HUES64 (cell line): ENCODE measurements around the gene FBN1.

Experiments used
- H3K27ac ChIP-seq: 2 replicates; pipeline ENCODE4 v1.7.0; 2013; ENCODE audit warnings: low read depth, low read length, inconsistent platforms
- H3K27me3 ChIP-seq: 2 replicates; pipeline ENCODE4 v1.6.1; 2013; ENCODE audit warnings: mild to moderate bottlenecking, low read length; ENCODE audit not compliant: insufficient read depth
- H3K36me3 ChIP-seq: 2 replicates; pipeline ENCODE4 v1.6.1; 2013; ENCODE audit warnings: mild to moderate bottlenecking, low read length; ENCODE audit not compliant: insufficient read depth
- H3K4me1 ChIP-seq: 2 replicates; pipeline ENCODE4 v1.6.1; 2013; ENCODE audit warnings: mild to moderate bottlenecking, low read length, moderate library complexity; ENCODE audit not compliant: insufficient read depth
- H3K4me3 ChIP-seq: 2 replicates; pipeline ENCODE4 v1.5.1; 2013; ENCODE audit warnings: mild to moderate bottlenecking, low read length, moderate library complexity
- H3K9ac ChIP-seq: 2 replicates; pipeline ENCODE4 v1.6.1; 2013; ENCODE audit warnings: mild to moderate bottlenecking, low read depth, low read length
- H3K9me3 ChIP-seq: 2 replicates; pipeline ENCODE4 v1.6.1; 2013; ENCODE audit warnings: low read depth, low read length; ENCODE audit not compliant: insufficient read depth
- WGBS: fragments of 150-250, 120-280 bp; methylation state at CpG from one replicate; pipeline ENCODE4 v1.1.7; 2013; ENCODE audit warnings: missing lambda C conversion rate; 5-methylcytosine and 5-hydroxymethylcytosine counted together

The FBN1 gene

DNA sequence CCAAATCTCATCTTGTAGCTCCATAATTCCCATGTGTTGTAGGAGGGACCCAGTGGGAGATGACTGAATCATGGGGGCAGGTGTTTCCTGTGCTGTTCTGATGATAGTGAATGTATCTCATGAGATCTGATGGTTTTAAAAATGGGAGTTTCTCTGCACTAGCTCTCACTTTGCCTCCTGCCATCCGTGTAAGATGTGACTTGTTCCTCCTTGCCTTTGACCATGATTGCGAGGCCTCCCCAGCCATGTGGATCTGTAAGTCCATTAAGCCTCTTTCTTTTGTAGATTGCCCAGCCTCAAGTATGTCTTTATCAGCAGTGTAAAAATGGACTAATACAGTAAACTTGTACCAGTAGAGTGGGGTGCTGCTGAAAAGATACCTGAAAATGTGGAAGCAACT lies 269.7 kb downstream of the FBN1 start:
- no peak overlapping the region for H3K9ac ChIP-seq
- no peaks in the 10 kb centered on the region for H3K36me3 ChIP-seq
- 90% methylated on average over 2 of the region's 2 CpGs for WGBS
- no peaks in the 10 kb centered on the region for H3K9me3 ChIP-seq
- no peak overlapping the region for H3K27ac ChIP-seq
- H3K4me3 ChIP-seq: no peak overlapping the region
- H3K27me3 ChIP-seq: no peaks in the 10 kb centered on the region
- no peaks in the 10 kb centered on the region for H3K4me1 ChIP-seq

DNA sequence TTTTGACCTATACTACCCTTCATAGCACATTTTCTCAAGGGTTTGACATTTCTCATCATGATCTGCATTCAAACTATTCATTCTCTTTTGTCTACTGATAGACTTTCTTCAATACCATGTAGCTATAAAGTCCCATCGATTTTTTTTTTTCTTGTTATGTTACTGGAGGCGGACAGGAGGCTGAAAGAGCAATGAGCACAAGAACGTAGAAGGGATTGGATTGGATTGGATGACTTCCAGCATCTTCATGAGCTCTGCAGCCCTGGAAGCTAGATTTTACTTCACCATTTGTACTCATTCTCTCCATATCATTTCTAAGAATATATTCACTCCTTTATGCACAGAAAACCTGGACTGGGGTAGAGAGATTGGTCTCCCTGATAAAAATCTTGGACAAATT lies 271.0 kb downstream of the FBN1 start:
- Histone ChIP-seq H3K27me3 (no peaks in the 10 kb centered on the region), H3K36me3 (no peaks in the 10 kb centered on the region), H3K4me3 (no peak overlapping the region), H3K9ac (no peak overlapping the region), H3K4me1 (no peaks in the 10 kb centered on the region), H3K9me3 (no peaks in the 10 kb centered on the region), H3K27ac (no peak overlapping the region)
- 100% methylated on average over 1 of the region's 3 CpGs for WGBS

DNA sequence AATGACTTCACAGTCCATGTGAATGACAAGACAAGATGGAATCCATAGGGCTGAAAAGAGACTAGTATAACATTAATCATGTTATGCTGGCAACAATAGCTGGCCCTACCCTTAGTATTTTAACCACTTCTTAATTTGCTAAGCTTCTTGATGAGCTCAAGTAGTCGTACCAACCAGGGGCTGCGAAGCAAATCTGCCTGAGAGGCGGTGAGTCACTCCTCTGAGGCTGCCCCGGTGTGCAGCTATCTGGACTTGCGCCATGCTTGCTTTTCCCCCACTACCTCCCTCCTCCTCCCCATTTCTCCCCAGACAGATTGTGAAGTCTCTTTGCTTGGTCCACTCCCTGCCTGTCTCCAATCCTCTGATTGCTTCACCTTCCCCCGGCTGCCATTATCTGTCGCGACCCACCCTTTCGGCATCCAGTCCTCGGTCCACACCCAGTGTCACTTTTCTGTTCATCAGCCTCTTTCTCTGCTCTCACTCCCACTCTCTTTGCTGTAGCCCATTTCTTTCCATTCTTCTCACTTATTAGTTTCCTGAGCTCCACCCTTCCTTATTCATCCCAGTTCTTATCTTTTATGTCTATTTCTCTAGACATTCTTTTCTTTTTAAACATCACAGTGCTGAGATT lies 271.6 kb downstream of the FBN1 start:
- Histone ChIP-seq H3K27me3 (no peaks in the 10 kb centered on the region), H3K4me1 (no peaks in the 10 kb centered on the region), H3K9me3 (no peaks in the 10 kb centered on the region), H3K36me3 (no peaks in the 10 kb centered on the region), H3K27ac (no peak overlapping the region), H3K4me3 (no peak overlapping the region), H3K9ac (no peak overlapping the region)
- 92% methylated on average over 10 of the region's 10 CpGs for WGBS

GRCh38 chr15:48371961-48372360 lies 273.5 kb downstream of the FBN1 start:
- no peaks in the 10 kb centered on the region for H3K36me3 ChIP-seq
- 86% methylated on average over 2 of the region's 2 CpGs for WGBS
- H3K4me1 ChIP-seq: no peaks in the 10 kb centered on the region
- H3K4me3 ChIP-seq: no peak overlapping the region
- H3K9me3 ChIP-seq: no peaks in the 10 kb centered on the region
- H3K9ac ChIP-seq: no peak overlapping the region
- no peak overlapping the region for H3K27ac ChIP-seq
- H3K27me3 ChIP-seq: no peaks in the 10 kb centered on the region

DNA sequence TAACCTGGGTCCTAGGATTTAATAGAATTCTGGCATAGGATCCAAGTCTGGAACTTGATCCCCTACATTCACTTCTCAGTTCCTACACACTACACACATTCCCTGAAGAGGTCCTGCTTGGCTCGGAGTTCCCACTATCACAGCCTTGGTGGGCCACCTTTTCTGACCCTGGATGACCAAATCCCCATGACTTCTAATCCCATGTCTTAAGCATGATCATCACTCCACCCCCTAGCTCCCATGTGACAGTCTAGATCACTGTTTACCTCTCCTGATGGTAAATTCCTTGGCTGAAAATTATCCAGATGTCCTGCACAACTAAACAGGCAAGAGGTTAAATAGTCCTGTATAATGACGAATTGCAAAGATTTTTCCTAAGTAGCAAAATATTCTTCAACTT lies 274.0 kb downstream of the FBN1 start:
- Histone ChIP-seq H3K9ac (no peak overlapping the region), H3K27ac (no peak overlapping the region), H3K36me3 (no peaks in the 10 kb centered on the region), H3K9me3 (no peaks in the 10 kb centered on the region), H3K4me1 (no peaks in the 10 kb centered on the region), H3K27me3 (no peaks in the 10 kb centered on the region), H3K4me3 (no peak overlapping the region)
- WGBS: 92% methylated on average over 1 of the region's 2 CpGs

DNA sequence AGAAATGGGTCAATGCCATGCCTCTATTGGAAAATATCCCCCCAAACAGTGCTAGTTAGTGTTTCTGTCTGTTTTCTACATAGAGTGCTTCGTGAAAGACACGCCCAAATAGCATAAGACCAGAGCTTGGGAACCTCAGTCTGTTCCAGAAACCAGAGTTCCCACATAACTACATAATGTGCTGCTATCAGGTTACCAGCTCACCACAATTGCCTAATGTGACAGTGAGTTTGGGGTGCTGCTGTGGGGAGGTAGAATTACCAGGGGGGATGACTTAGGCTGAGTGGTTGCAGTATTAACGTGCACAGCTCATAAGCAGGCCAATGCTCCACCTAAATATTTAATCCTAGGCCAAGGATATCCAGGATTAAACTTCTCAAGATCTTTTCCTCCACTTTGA lies 275.0 kb downstream of the FBN1 start:
- H3K36me3 ChIP-seq: no peaks in the 10 kb centered on the region
- no peak overlapping the region for H3K27ac ChIP-seq
- H3K4me3 ChIP-seq: no peak overlapping the region
- no peaks in the 10 kb centered on the region for H3K4me1 ChIP-seq
- WGBS: 92% methylated on average over 2 of the region's 3 CpGs
- H3K9me3 ChIP-seq: no peaks in the 10 kb centered on the region
- H3K27me3 ChIP-seq: no peaks in the 10 kb centered on the region
- H3K9ac ChIP-seq: no peak overlapping the region

DNA sequence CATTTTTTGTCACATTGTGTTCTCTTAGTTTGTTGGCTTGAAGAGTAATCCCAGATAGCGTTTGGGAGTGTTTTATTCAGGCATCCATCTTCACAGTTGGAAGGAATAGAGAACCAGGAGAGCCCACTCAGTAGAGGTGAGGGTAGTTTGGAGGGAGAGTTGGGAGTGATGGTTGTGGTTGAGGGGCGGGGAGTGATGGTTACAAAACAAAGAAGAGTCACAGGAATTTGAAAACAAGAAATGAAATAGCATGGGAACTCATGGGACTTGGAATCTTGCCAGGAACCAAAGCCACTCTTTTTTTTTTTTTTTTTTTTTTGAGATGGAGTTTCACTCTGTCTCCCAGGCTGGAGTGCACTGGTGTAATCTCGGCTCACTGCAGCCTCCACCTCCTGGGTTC lies 278.0 kb downstream of the FBN1 start:
- H3K27me3 ChIP-seq: no peaks in the 10 kb centered on the region
- 88% methylated on average over 3 of the region's 3 CpGs for WGBS
- no peaks in the 10 kb centered on the region for H3K9me3 ChIP-seq
- no peaks in the 10 kb centered on the region for H3K36me3 ChIP-seq
- H3K4me3 ChIP-seq: no peak overlapping the region
- H3K27ac ChIP-seq: no peak overlapping the region
- no peaks in the 10 kb centered on the region for H3K4me1 ChIP-seq
- no peak overlapping the region for H3K9ac ChIP-seq

DNA sequence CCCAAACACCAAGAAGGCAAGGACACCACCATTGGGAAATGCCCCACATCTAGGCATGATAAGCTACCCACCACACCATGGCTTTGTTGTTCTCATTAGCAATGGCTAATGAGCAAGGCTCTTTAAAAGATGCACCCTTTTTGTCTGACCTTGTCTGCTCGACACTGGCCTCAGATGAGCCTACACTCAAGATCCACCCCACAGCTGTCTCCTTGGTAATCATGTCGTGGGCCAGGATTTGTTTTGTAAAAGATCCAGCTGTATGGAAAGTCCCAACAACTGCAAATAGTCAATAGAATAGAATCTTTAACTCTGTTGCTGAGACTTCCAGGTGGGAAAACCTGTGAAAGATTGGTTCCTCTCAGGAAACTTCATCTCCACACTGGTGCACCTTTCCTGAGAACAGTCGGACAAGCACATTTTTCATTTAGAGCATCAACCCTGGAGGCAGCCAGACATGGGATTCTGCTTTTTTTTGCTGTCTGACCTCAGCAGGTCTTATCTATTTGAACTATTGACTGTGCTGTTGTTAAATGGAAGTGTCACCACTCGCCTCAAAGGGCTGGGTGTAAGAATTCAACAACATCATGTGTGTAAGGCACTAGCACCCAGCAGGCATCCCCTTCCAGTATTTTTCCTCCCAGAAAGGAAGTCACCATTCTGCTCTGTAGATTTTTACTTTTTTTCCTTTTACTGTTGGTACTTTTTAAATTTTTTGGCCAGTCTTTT lies 278.8 kb downstream of the FBN1 start:
- H3K9ac ChIP-seq: no peak overlapping the region
- H3K36me3 ChIP-seq: no peaks in the 10 kb centered on the region
- 91% methylated on average over 4 of the region's 4 CpGs for WGBS
- no peaks in the 10 kb centered on the region for H3K4me1 ChIP-seq
- no peaks in the 10 kb centered on the region for H3K9me3 ChIP-seq
- no peak overlapping the region for H3K27ac ChIP-seq
- H3K4me3 ChIP-seq: no peak overlapping the region
- no peaks in the 10 kb centered on the region for H3K27me3 ChIP-seq

GRCh38 chr15:48365575-48365974 lies 279.9 kb downstream of the FBN1 start:
- no peak overlapping the region for H3K9ac ChIP-seq
- no peaks in the 10 kb centered on the region for H3K27me3 ChIP-seq
- no peak overlapping the region for H3K27ac ChIP-seq
- H3K4me1 ChIP-seq: no peaks in the 10 kb centered on the region
- 100% methylated on average over 1 of the region's 1 CpG for WGBS
- H3K9me3 ChIP-seq: no peaks in the 10 kb centered on the region
- H3K36me3 ChIP-seq: no peaks in the 10 kb centered on the region
- H3K4me3 ChIP-seq: no peak overlapping the region

DNA sequence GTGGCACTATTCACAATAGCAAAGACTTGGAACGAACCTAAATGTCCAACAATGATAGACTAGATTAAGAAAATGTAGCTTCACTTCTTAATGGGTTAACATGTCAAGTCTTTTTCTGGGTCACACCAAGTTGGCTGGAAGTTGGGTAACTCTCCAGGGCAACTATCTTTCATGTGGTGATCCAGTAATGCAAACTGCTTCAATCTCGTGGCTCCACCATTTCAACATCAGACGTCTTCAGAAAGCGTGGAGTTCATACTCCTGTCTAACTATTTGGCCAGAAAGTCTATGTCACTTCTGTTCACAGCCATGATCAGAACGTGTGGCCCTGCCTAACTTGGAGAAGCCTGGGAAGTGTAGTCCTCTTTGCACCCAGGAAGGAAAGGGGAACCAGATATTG lies 282.0 kb downstream of the FBN1 start:
- Histone ChIP-seq H3K27ac (no peak overlapping the region), H3K9me3 (no peaks in the 10 kb centered on the region), H3K9ac (no peak overlapping the region), H3K27me3 (no peaks in the 10 kb centered on the region), H3K36me3 (no peaks in the 10 kb centered on the region), H3K4me1 (peaks cover 5% of the 10 kb centered on the region; the same call in 1 of the 2 replicates), H3K4me3 (no peak overlapping the region)
- 75% methylated on average over 5 of the region's 5 CpGs for WGBS

DNA sequence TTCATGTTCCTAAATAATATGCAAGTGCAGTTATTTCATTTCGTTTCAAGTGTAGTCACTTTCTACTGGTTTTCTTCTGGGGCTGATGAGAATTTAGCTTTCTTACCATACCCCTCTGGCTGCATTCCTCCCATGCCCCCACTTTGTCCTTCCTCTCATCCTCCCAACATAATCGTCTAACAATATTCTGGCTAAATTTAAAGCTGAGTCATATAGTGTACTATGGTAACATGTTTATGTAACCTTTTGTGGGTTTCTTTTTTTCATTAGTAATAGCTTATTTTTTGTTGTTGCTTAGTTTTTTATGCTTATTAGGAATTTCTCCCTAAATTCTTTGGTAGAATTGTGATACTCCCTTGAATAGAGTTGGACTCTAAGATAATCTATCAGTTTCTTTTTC lies 283.8 kb downstream of the FBN1 start:
- no peak overlapping the region for H3K27ac ChIP-seq
- H3K4me3 ChIP-seq: no peak overlapping the region
- no peaks in the 10 kb centered on the region for H3K27me3 ChIP-seq
- no peak overlapping the region for H3K9ac ChIP-seq
- H3K9me3 ChIP-seq: no peaks in the 10 kb centered on the region
- H3K4me1 ChIP-seq: peaks cover 8% of the 10 kb centered on the region; the same call in 1 of the 2 replicates
- H3K36me3 ChIP-seq: no peaks in the 10 kb centered on the region
- 86% methylated on average over 1 of the region's 2 CpGs for WGBS
